ENCODE results near the gene KCNG4. TPM values are rescaled to one million over a fixed set of nuclear protein-coding genes. Genes with fewer than 3 reads are reported as not detected.

KCNG4 gene
- total RNA-seq, 1 donor from 2014 or later: not detected

DNA sequence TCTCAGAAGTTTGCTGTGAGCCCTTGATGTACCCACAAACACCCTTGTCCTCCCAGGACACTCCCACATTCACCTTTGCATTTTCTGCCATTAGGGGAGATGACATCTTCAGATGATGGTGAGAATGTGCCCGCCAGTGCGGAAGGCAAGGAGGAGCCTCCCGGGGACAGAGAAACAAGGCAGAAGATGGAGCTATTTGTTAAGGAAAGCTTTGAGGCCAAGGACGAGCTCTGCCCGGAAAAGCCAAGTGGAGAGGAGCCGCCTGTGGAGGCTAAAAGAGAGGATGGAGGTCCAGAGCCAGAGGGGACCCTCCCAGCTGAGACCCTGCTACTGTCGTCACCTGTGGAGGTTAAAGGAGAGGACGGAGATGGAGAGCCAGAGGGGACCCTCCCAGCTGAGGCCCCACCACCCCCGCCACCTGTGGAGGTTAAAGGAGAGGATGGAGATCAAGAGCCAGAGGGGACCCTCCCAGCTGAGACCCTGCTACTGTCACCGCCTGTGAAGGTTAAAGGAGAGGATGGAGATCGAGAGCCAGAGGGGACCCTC, 70.0 kb downstream of the KCNG4 start:
- Mint-ChIP-seq H3K9me3 (ENCODE audit: unreplicated experiment) (no peaks in the 10 kb centered on the region), H3K4me3 (ENCODE audit: unreplicated experiment) (no peak overlapping the region), H3K36me3 (ENCODE audit: low read depth, unreplicated experiment) (no peaks in the 10 kb centered on the region), H3K27ac (ENCODE audit: unreplicated experiment) (no peak overlapping the region), H3K27me3 (ENCODE audit: unreplicated experiment) (no peaks in the 10 kb centered on the region), H3K4me1 (ENCODE audit: unreplicated experiment) (no peaks in the 10 kb centered on the region)
- no peak for DNase-seq (ENCODE audit: low spot score)
- TF ChIP-seq, protein P1, sequence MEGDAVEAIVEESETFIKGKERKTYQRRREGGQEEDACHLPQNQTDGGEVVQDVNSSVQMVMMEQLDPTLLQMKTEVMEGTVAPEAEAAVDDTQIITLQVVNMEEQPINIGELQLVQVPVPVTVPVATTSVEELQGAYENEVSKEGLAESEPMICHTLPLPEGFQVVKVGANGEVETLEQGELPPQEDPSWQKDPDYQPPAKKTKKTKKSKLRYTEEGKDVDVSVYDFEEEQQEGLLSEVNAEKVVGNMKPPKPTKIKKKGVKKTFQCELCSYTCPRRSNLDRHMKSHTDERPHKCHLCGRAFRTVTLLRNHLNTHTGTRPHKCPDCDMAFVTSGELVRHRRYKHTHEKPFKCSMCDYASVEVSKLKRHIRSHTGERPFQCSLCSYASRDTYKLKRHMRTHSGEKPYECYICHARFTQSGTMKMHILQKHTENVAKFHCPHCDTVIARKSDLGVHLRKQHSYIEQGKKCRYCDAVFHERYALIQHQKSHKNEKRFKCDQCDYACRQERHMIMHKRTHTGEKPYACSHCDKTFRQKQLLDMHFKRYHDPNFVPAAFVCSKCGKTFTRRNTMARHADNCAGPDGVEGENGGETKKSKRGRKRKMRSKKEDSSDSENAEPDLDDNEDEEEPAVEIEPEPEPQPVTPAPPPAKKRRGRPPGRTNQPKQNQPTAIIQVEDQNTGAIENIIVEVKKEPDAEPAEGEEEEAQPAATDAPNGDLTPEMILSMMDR (IDR thresholded peaks at IDR 0.05; ENCODE audit: unreplicated experiment): no peak

Other genes with a start within 250 kb of the KCNG4 start
- not detected for gene SLC38A8, start 197.2 kb downstream of the KCNG4 start, total RNA-seq (ENCODE audit: unreplicated experiment)
- gene MBTPS1, start 123.1 kb downstream of the KCNG4 start, total RNA-seq (ENCODE audit: unreplicated experiment): 79.7 TPM
- gene HSDL1, start 94.8 kb downstream of the KCNG4 start, total RNA-seq (ENCODE audit: unreplicated experiment): 50.2 TPM
- 0.18 TPM for gene DNAAF1, start 94.7 kb downstream of the KCNG4 start, total RNA-seq (ENCODE audit: unreplicated experiment)
- 73.6 TPM for gene TAF1C, start 53.0 kb downstream of the KCNG4 start, total RNA-seq (ENCODE audit: unreplicated experiment)
- gene ADAD2, start 48.9 kb downstream of the KCNG4 start, total RNA-seq (ENCODE audit: unreplicated experiment): 0.87 TPM
- not detected for gene WFDC1, start 54.9 kb upstream of the KCNG4 start, total RNA-seq (ENCODE audit: unreplicated experiment)
- gene ATP2C2, start 128.5 kb upstream of the KCNG4 start, total RNA-seq (ENCODE audit: unreplicated experiment): 2.7 TPM

Data from endothelial cell (in vitro differentiated cells).